CD4-positive, alpha-beta T cell (primary cell): Measurements from ENCODE around the gene KCNK13. TPM values are rescaled to one million over a fixed set of nuclear protein-coding genes. Genes with fewer than 3 reads are reported as not detected.

ENCODE experiments used
- ATAC-seq: fragments of 200-7000 bp; cut with Tn5 transposase; one replicate; pipeline ENCODE4 v1.10.0; 2022; ENCODE audit warnings: mild to moderate bottlenecking; ENCODE audit not compliant: poor library complexity
- CTCF ChIA-PET: fragments of 350-600 bp; sonication (Branson Sonifier 250); formaldehyde crosslinking; loops from one replicate; lab custom pipeline; 2021; ENCODE audit warnings: antibody characterized with exemption, inconsistent platforms; lab: Charles Lee
- POLR2A ChIA-PET: fragments of 350-600 bp; sonication (Branson Sonifier 250); formaldehyde crosslinking; loops from one replicate; lab custom pipeline; 2021; ENCODE audit warnings: antibody characterized with exemption, inconsistent platforms; lab: Charles Lee
- DNase-seq, 14 experiments: peaks; one replicate each; pipeline ENCODE4 v3.0.0-alpha.2; 2013 to 2020; ENCODE audit warnings: mixed read lengths in 2 of 14
- H3K27ac ChIP-seq, 2 donors: one replicate each; pipeline versions ENCODE4 v1.5.1 to v1.7.0; 2013; ENCODE audit warnings: low read length in 2 of 2, low read depth in 1 of 2, mild to moderate bottlenecking in 1 of 2
- H3K27me3 ChIP-seq, 2 experiments: 1 replicate in 1 of 2; 2 replicates in 1 of 2; pipeline versions ENCODE4 v1.6.1 to v1.7.0; 2013; ENCODE audit warnings: low read length in 2 of 2, control low read depth in 1 of 2, mild to moderate bottlenecking in 1 of 2, moderate library complexity in 1 of 2; ENCODE audit not compliant: insufficient read depth in 2 of 2, control insufficient read depth in 1 of 2
- H3K36me3 ChIP-seq: one replicate; pipeline ENCODE4 v1.6.1; 2013; ENCODE audit warnings: low read length, control low read depth; ENCODE audit not compliant: insufficient read depth
- H3K4me1 ChIP-seq: one replicate; pipeline ENCODE4 v1.6.1; 2013; ENCODE audit warnings: low read length, control low read depth; ENCODE audit not compliant: insufficient read depth
- H3K4me3 ChIP-seq: one replicate; pipeline ENCODE4 v1.5.1; 2013; ENCODE audit warnings: mild to moderate bottlenecking, low read length, moderate library complexity
- H3K9me3 ChIP-seq, 2 experiments: 1 replicate in 1 of 2; 2 replicates in 1 of 2; pipeline versions ENCODE4 v1.6.1 to v1.7.0; 2013; ENCODE audit warnings: low read length in 2 of 2, mild to moderate bottlenecking in 2 of 2, control low read depth in 1 of 2, moderate library complexity in 1 of 2; ENCODE audit not compliant: control insufficient read depth in 1 of 2, insufficient read depth in 1 of 2
- H3K27ac Mint-ChIP-seq: one replicate; pipeline ENCODE4 v1.8.0; 2020; ENCODE audit warnings: mixed read lengths
- H3K27me3 Mint-ChIP-seq: one replicate; pipeline ENCODE4 v1.8.0; 2021; ENCODE audit warnings: mixed read lengths
- H3K36me3 Mint-ChIP-seq: one replicate; pipeline ENCODE4 v1.8.0; 2021; ENCODE audit warnings: low read depth, mixed read lengths
- H3K4me1 Mint-ChIP-seq: one replicate; pipeline ENCODE4 v1.8.0; 2021; ENCODE audit warnings: low read depth, mixed read lengths
- H3K4me3 Mint-ChIP-seq: one replicate; pipeline ENCODE4 v1.8.0; 2020; ENCODE audit warnings: mild to moderate bottlenecking, mixed read lengths
- H3K9me3 Mint-ChIP-seq: one replicate; pipeline ENCODE4 v1.8.0; 2020; ENCODE audit warnings: mixed read lengths
- CTCF ChIP-seq: fragments of 200-600 bp; IDR thresholded peaks from one replicate; pipeline ENCODE4 v1.8.0; 2022; ENCODE audit warnings: antibody characterized with exemption, mild to moderate bottlenecking
- intact Hi-C, 2 experiments: fragments of 100-400 bp; cut with DNase I in 1 of 2; cut with micrococcal nuclease in 1 of 2; formaldehyde crosslinking; loops; one replicate each; pipeline versions ENCODE4 v1.15.1 to v1.9.0; 2023 to 2025; cut with DNase I, micrococcal nuclease
- total RNA-seq, 174 experiments: library from RNA in 2 of 174; stranded (reverse) in 2 of 174; gene quantifications; one replicate each; pipeline ENCODE4 v1.2.3 and lab custom pipeline; 2021 to 2026

Gene KCNK13
- total RNA-seq, 2 experiments from 2014 or later: not detected

- ChIA-PET POLR2A (no interaction called here), CTCF (no interaction called here)
- no peak overlapping the region for H3K4me3 Mint-ChIP-seq
- no peak overlapping the region for H3K27ac Mint-ChIP-seq
- ATAC-seq (no peak), DNase-seq (no peak)
- intact Hi-C loops: no loop called here
- peaks cover 10% of the 10 kb centered on the region for H3K27me3 Mint-ChIP-seq
- Histone ChIP-seq H3K9me3 (no peaks in the 10 kb centered on the region), H3K27ac (no peak overlapping the region), H3K4me3 (no peak overlapping the region), H3K27me3 (no peaks in the 10 kb centered on the region), H3K36me3 (no peaks in the 10 kb centered on the region), H3K4me1 (no peaks in the 10 kb centered on the region)
- no peaks in the 10 kb centered on the region for H3K36me3 Mint-ChIP-seq
- no peaks in the 10 kb centered on the region for H3K9me3 Mint-ChIP-seq
- no peak for TF ChIP-seq CTCF
- H3K4me1 Mint-ChIP-seq: no peaks in the 10 kb centered on the region
Measured at GRCh38 chr14:90103808-90104207, 42.0 kb downstream of the KCNK13 start.

GRCh38 chr14:90105756-90106155 is 44.0 kb downstream of the KCNK13 start:
- Mint-ChIP-seq H3K36me3 (no peaks in the 10 kb centered on the region), H3K9me3 (no peaks in the 10 kb centered on the region), H3K4me3 (no peak overlapping the region), H3K27ac (no peak overlapping the region), H3K27me3 (peaks cover 15% of the 10 kb centered on the region), H3K4me1 (no peaks in the 10 kb centered on the region)
- ATAC-seq (no peak), DNase-seq (no peak)
- no peaks in the 10 kb centered on the region for H3K9me3 ChIP-seq
- intact Hi-C loops: no loop called here
- TF ChIP-seq CTCF: no peak
- H3K36me3 ChIP-seq: no peaks in the 10 kb centered on the region
- H3K4me1 ChIP-seq: no peaks in the 10 kb centered on the region
- no peak overlapping the region for H3K27ac ChIP-seq
- H3K4me3 ChIP-seq: no peak overlapping the region
- POLR2A ChIA-PET: no interaction called here
- CTCF ChIA-PET: no interaction called here
- peaks cover 0 to 3% of the 10 kb centered on the region in 2 experiments for H3K27me3 ChIP-seq

- H3K36me3 ChIP-seq: no peaks in the 10 kb centered on the region
- H3K27me3 ChIP-seq: peaks cover 0 to 3% of the 10 kb centered on the region in 2 experiments
- H3K36me3 Mint-ChIP-seq: no peaks in the 10 kb centered on the region
- intact Hi-C loops: no loop called here
- H3K27ac ChIP-seq: no peak overlapping the region
- ATAC-seq (no peak), DNase-seq (no peak)
- ChIA-PET POLR2A (no interaction called here), CTCF (no interaction called here)
- H3K4me3 ChIP-seq: no peak overlapping the region
- H3K9me3 Mint-ChIP-seq: no peaks in the 10 kb centered on the region
- H3K4me1 Mint-ChIP-seq: no peaks in the 10 kb centered on the region
- TF ChIP-seq CTCF: no peak
- no peaks in the 10 kb centered on the region for H3K9me3 ChIP-seq
- H3K27me3 Mint-ChIP-seq: peaks cover 33% of the 10 kb centered on the region
- H3K4me3 Mint-ChIP-seq: no peak overlapping the region
- H3K27ac Mint-ChIP-seq: no peak overlapping the region
- no peaks in the 10 kb centered on the region for H3K4me1 ChIP-seq
Measured at GRCh38 chr14:90107789-90108188, 46.0 kb downstream of the KCNK13 start.
